Cortex of kidney (tissue), 1 donor: ENCODE measurements around the gene EIF3K.
"Not testable (repeated sequence)": the region's sequence is repeated elsewhere in the genome, so short reads cannot be mapped to it uniquely, and the experiment has no call there.

Experiments used
- DNase-seq: peaks from one replicate; lab custom pipeline; 2025; lab: John Stamatoyannopoulos, UW

Gene EIF3K

GRCh38 chr19:38619361-38620174 lies 580 bp downstream of the EIF3K start:
- DNase-seq: no peak

DNA sequence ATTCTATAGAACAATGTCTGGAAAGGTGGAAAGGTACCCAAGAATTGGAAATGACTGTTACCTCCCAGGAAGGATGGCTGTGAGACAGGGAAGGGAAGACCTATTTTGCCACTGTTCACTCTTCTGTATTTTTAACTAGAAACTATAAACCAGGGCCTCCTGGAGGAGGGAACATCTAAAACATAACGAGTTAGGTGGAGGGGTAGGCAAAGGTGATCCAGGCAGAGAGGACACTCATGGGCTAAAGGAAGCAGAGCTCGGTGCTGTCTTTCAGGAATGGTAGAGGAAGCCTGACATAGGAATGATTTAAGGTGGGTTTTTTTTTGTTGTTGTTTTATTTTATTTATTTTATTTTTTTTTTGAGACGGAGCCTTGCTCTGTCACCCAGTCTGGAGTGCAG lies 5.8 kb downstream of the EIF3K start:
- no peak for DNase-seq

DNA sequence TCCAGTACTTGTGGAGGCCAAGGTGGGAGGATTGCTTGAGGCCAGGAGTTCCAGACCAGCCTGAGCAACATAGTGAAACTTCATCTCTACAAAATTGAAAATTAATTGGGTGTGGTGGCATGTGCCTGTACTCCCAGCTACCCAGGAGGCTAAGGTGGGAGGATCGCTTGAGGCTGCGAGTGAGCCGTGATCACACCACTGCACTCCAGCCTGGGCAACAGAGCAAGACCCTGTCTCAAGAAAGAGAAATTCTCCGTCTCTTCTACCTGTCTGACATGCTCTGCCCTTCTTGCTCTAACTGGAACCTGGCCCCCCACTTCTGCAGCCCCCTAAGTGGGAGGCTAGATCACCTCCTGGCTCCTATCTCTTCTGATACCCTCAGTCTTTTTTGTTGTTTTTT lies 7.4 kb downstream of the EIF3K start:
- no peak for DNase-seq

GRCh38 chr19:38629568-38629967 lies 10.6 kb downstream of the EIF3K start:
- DNase-seq: no peak

GRCh38 chr19:38631301-38631700 lies 12.3 kb downstream of the EIF3K start:
- not testable (repeated sequence) for DNase-seq

DNA sequence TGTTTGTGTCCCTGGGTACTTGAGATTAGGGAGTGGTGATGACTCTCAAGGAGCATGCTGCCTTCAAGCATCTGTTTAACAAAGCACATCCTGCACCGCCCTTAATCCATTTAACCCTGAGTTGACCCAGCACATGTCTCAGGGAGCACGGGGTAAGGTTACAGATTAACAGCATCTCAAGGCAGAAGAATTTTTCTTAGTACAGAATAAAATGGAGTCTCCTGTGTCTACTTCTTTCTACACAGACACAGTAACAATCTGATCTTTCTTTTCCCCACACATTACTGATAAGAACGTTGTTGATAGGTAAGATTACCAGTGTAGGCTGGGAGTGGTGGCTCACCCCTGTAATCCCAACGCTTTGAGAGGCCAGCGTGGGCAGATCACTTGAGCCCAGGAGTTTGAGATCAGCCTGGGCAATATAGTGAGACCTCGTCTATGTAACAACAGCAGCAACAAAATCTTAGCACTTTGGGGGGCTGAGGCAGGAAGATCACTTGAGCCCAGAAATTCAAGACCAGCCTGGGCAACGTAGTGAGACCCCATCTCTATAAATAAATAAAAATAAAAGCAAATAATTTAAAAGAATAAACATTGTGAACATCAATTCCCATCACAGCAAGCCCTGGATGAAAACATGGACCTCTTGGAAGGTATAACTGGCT lies 13.0 kb downstream of the EIF3K start:
- not testable (repeated sequence) for DNase-seq

DNA sequence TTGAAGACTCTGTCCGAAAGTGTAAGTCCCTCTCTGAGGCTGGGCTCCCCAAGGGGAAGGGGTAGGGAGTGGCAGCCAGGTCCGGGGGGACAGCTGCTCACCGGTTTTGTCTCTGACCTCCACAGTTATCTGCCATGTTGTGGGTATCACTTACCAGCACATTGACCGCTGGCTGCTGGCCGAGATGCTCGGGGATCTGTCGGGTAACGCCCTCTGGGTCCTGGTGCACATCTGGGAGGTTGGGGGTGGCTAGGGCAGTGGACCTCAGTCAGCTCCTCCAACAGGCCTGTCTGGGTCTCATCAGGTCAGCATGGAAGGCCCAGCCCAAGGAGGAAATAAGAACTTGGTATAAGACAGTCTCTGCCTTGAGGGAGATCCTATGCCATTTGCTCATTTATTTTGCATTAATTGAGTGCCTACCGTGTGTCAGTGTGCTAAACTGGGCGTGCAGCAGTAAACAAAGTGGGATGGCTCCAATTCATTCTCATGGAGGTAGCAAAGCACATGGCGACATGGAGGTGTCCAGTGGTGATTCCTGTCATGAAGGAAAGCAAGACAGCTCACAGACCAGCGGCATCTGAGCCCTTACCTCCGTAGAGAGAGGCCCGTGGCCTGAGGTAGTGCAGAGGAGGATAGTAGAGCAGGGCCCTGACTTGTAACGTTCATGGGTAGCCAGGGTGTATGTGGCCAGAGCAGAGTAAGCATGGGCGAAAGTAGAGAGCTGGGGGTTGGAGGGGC lies 13.7 kb downstream of the EIF3K start:
- DNase-seq: no peak

GRCh38 chr19:38634757-38635482 lies 15.9 kb downstream of the EIF3K start:
- no peak for DNase-seq

- no peak for DNase-seq
These were observed 16.8 kb downstream of the EIF3K start for GRCh38 chr19:38635483-38636399.

DNA sequence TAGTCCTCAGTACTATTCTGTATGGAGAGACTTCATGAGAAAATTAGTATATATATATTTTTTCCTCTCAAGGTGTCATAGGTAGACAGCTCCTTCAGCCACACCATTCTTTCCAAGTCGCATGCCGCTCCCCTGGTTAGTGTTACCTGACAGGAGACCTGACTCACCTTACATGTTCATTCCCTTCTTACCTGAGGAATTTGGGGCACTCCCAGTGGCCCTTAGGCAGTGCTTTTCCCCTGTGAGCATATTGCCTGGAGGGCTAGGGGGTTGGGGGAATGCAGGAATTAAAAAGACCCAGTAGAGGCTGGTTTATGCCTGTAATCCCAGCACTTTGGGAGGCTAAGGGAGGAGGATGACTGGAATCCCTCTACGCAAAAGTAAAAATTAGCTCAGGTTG lies 19.5 kb downstream of the EIF3K start:
- no peak for DNase-seq

DNA sequence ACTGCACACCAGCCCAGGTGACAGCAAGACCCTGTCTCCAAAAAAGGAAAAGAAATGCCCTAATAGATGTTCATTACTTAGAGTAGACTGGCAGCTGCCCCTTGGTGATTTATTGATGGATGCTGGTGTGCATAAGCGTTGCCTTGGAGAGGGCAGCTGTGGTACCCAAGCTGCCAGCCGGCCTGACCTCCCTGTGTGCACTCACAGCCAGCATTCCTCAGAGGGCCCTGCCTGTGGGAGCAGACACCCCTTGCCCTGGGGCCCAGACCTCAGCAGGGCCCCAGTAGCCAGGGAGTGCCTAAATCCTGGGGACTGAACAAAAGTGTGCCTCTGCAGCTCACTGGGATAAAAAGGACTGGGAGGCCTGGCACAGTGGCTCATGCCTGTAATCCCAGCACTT lies 20.7 kb downstream of the EIF3K start:
- DNase-seq: no peak

GRCh38 chr19:38640368-38640767 lies 21.4 kb downstream of the EIF3K start:
- no peak for DNase-seq

GRCh38 chr19:38642176-38642575 lies 23.2 kb downstream of the EIF3K start:
- no peak for DNase-seq

DNA sequence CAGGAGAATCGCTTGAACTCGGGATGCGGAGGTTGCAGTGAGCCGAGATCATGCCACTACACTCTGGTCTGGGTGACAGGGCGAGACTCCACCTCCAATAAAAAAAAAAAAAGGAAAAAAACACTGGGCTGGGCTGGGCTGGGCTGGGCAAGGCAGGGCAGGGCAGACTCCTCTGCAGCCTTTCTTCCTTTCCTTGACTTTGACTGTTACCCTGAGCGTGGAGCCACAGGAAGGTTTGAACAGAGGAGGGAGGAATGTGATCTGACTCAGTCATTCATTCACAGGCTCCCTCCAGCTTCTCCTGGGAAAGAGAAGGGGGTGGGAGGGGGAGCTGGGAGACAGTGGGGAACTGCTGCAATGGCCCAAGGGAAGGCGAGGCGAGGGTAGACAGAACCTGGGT lies 25.7 kb downstream of the EIF3K start:
- no peak for DNase-seq

GRCh38 chr19:38647368-38647965 lies 28.5 kb downstream of the EIF3K start, which contains the start of gene ACTN4:
Gene ACTN4 (plus strand): TSS chr19:38647649. CDS start chr19:38647746, 97 bp downstream.
- peak; percentile 98 for DNase-seq

- DNase-seq: no peak
These were observed 29.2 kb downstream of the EIF3K start for GRCh38 chr19:38647966-38648768.

DNA sequence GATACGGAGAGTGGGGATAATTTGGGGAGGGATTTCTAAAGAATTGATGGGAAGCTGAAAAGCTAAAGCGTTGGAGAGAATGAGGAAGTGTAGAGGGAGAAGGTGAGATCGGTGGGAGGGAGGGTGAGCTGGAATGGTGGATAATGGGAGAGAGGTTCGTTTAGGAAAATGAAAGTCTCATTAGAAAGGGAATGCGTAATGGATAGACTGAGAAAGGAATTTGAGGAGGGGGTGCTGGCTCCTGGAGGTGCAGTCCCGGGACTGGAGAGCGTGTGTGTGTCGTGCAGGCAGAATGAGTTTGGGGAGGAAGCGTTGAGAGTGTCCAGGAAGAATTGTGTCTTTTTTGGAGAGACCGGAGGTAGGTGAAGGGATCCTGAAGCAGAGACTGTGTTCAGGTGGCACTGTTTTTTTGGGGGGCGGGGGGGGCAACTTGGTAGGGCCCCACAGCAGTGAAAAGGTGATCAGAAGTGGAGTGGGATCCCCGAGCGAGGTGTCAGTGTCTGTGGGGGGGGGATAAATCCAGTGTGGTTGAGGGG lies 29.8 kb downstream of the EIF3K start:
- no peak for DNase-seq

- DNase-seq: no peak
These were observed 30.6 kb downstream of the EIF3K start for GRCh38 chr19:38649305-38650171.
